OCI-LY7 (cell line): Measurements from ENCODE around the gene GOLGA6L26. TPM values are rescaled to one million over a fixed set of nuclear protein-coding genes. Genes with fewer than 3 reads are reported as not detected.
"Not testable (repeated sequence)": the region's sequence is repeated elsewhere in the genome, so short reads cannot be mapped to it uniquely, and the experiment has no call there.

ENCODE experiments used
- Bru-seq: library from RNA; stranded (reverse); fragments of 400-500 nt; gene quantifications from one replicate; lab custom pipeline; 2021; lab: Mats Ljungman, UMichigan
- BruChase-seq, 2 experiments: library from RNA; stranded (reverse); fragments of 400-500 nt; gene quantifications; one replicate each; lab custom pipeline; 2021; lab: Mats Ljungman, UMichigan
- BruUV-seq: library from RNA; stranded (reverse); fragments of 400-500 nt; replicated peaks from 2 replicates; lab custom pipeline; 2021; lab: Mats Ljungman, UMichigan
- CTCF ChIA-PET: fragments of 300-600 bp; sonication (Branson Sonifier 250); formaldehyde crosslinking; loops from one replicate; lab custom pipeline; 2022; ENCODE audit warnings: antibody characterized with exemption; ENCODE audit not compliant: unreplicated experiment; lab: Charles Lee
- POLR2A ChIA-PET: fragments of 300-600 bp; sonication (Branson Sonifier 250); formaldehyde crosslinking; loops from one replicate; lab custom pipeline; 2022; ENCODE audit warnings: antibody characterized with exemption; lab: Charles Lee
- DNase-seq: peaks from one replicate; pipeline ENCODE4 v3.0.0-alpha.2; 2015; ENCODE audit warnings: low spot score
- H2AFZ ChIP-seq: fragments of 200-600 bp; sonication (generic), shearing (Covaris generic); 2 replicates; pipeline ENCODE4 v1.6.1; 2014; ENCODE audit warnings: mild to moderate bottlenecking, antibody characterized with exemption, low read length, moderate library complexity
- H3K27ac ChIP-seq: fragments of 200-600 bp; sonication (generic); 2 replicates; pipeline ENCODE4 v1.5.1; 2014; ENCODE audit warnings: mixed run types, low read depth, mild to moderate bottlenecking, moderate library complexity, low read length, inconsistent platforms; ENCODE audit not compliant: poor library complexity, severe bottlenecking
- H3K36me3 ChIP-seq: fragments of 200-600 bp; sonication (generic); 2 replicates; pipeline ENCODE4 v1.6.1; 2014; ENCODE audit warnings: mild to moderate bottlenecking, antibody characterized with exemption, low read length, moderate library complexity, mixed read lengths; ENCODE audit not compliant: insufficient read depth
- H3K4me1 ChIP-seq: fragments of 200-600 bp; sonication (generic); 2 replicates; pipeline ENCODE4 v1.5.1; 2014; ENCODE audit warnings: mild to moderate bottlenecking, low read length; ENCODE audit not compliant: insufficient read depth, poor library complexity, severe bottlenecking
- H3K4me2 ChIP-seq: fragments of 200-600 bp; sonication (generic); 2 replicates; pipeline ENCODE4 v1.6.1; 2014; ENCODE audit warnings: mild to moderate bottlenecking, low read length
- H3K4me3 ChIP-seq: fragments of 200-600 bp; sonication (generic); 2 replicates; pipeline ENCODE4 v1.5.1; 2014; ENCODE audit warnings: mild to moderate bottlenecking, low read depth, low read length; ENCODE audit not compliant: poor library complexity, severe bottlenecking
- H3K79me2 ChIP-seq: fragments of 200-600 bp; sonication (generic); 2 replicates; pipeline ENCODE4 v1.6.1; 2016; ENCODE audit warnings: low read depth, mild to moderate bottlenecking, low read length, moderate library complexity, mixed read lengths; ENCODE audit not compliant: insufficient read depth
- H3K9me2 ChIP-seq: fragments of 200-600 bp; sonication (generic); 2 replicates; pipeline ENCODE4 v1.6.1; 2016; ENCODE audit warnings: mild to moderate bottlenecking, low read length, mixed read lengths; ENCODE audit not compliant: insufficient read depth
- H3K9me3 ChIP-seq: fragments of 200-600 bp; sonication (generic); 2 replicates; pipeline ENCODE4 v1.6.1; 2014; ENCODE audit warnings: mild to moderate bottlenecking, mixed run types, low read length, mixed read lengths
- H4K20me1 ChIP-seq: fragments of 200-600 bp; sonication (generic); 2 replicates; pipeline ENCODE4 v1.6.1; 2014; ENCODE audit warnings: mild to moderate bottlenecking, antibody characterized with exemption, low read length, moderate library complexity, mixed read lengths; ENCODE audit not compliant: insufficient read depth
- intact Hi-C: fragments of 100-400 bp; cut with micrococcal nuclease; formaldehyde crosslinking; loops from one replicate; pipeline ENCODE4 v1.10.0; 2022; ENCODE audit not compliant: unreplicated experiment
- long read RNA-seq: library from polyadenylated mRNA; stranded (forward); transcript quantifications from one replicate; pipeline ENCODE4 v2.0.0, GENCODE V29; 2022
- total RNA-seq, 2 experiments: library from RNA; depleted of rRNA in 1 of 2; stranded (reverse); fragments of >200 nt in 1 of 2; shearing (Covaris generic) in 1 of 2; gene quantifications; 2 replicates each; pipeline ENCODE4 v1.2.3, GENCODE V29; 2014 to 2022

The GOLGA6L26 gene
- total RNA-seq (2014; rRNA removed; shearing (Covaris generic)) (not detected in 2 replicates), total RNA-seq (2022) (not detected in 2 replicates), Bru-seq, nascent RNA (not detected), BruChase-seq, experiment 1, labeled RNA remaining after a 6-hour chase (not detected), BruChase-seq, experiment 2, labeled RNA remaining after a 2-hour chase (not detected)
- long read RNA-seq = 0 reads

GRCh38 chr15:23334096-23334495, at the start of gene GOLGA6L26:
Gene GOLGA6L26, minus strand, starts transcription at chr15:23334196. Its CDS starts 61 bp downstream, at chr15:23334135.
- H2AFZ ChIP-seq, H3K36me3 ChIP-seq, DNase-seq, CTCF ChIA-PET, H3K9me2 ChIP-seq, BruUV-seq, intact Hi-C loops, H3K79me2 ChIP-seq, POLR2A ChIA-PET, H3K27ac ChIP-seq, H3K9me3 ChIP-seq, H3K4me2 ChIP-seq, H4K20me1 ChIP-seq, H3K4me1 ChIP-seq, H3K4me3 ChIP-seq: not testable (repeated sequence)

DNA sequence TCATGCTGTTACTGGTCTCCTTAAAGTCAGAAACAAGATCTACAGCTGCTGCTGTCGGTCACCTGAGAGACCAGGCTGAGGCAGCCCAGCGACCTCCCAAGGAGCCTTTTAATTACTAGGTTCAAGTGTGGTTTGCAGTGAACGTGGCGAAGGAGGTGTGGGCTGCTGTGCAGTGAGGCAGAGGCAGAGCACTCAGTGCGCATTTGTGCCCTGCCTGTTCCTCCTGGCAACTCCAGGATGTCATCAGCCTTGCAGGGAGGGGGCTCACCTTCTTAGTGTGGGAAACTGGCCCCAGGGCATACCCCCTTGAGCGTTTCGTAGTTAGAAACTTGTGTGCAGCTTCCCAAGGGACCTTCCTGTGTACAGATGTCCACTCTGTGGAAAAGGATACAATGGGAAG, 47.2 kb upstream of the GOLGA6L26 start:
- H3K9me3 ChIP-seq, H3K36me3 ChIP-seq, H3K4me2 ChIP-seq, H4K20me1 ChIP-seq, intact Hi-C loops, H3K27ac ChIP-seq, H3K79me2 ChIP-seq, CTCF ChIA-PET, H3K4me1 ChIP-seq, H3K4me3 ChIP-seq, DNase-seq, BruUV-seq, H2AFZ ChIP-seq, POLR2A ChIA-PET, H3K9me2 ChIP-seq: not testable (repeated sequence)

DNA sequence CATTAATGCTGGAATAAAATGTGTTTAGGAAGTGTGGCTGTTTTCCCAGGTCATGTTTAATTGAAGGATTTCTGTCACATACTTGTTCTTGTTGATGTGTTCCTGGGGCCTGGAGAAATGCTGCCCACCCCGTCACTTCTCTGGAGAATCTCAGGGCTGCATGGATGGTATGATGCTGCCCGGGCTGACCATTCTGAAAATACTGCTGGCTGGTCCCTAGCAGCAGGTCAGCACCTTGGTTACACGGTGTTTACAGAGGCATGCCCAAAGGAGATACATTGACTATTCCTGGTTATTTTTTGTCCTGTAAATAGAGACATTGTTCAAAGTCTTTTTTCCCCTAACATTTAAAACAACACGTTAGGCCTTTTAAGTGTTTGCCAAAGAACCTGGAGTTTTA, 46.7 kb upstream of the GOLGA6L26 start:
- POLR2A ChIA-PET = not testable (repeated sequence)

DNA sequence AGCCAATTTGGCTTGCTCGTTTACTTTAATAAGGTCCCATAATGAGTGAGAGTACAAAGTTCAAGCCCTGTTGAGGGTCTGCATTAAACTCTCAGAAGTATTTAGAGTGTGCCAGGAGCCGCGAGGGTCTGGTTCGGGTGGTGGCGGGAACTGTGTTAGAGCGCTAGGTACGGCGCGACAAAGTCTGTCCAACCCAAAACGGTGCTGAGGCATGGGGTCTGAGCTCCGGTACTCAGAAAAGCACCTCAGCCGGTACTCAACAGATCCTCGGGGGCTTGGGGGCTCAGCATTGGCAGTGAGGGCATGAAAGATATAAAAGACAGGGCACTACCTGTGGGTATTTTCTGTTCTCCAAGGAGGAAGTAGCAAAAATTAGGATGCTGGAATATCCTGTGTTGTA, 45.0 kb upstream of the GOLGA6L26 start:
- CTCF ChIA-PET, BruUV-seq: not testable (repeated sequence)
- POLR2A ChIA-PET = interaction anchor here (0.7 kb wide), 1 partner anchor 147 kb away, joined by 3 read pairs; no protein-coding TSS in a partner anchor

More for the DNA sequence above, 46.7 kb upstream of the GOLGA6L26 start:
- H3K4me3 ChIP-seq, CTCF ChIA-PET, H3K79me2 ChIP-seq, H3K4me2 ChIP-seq, DNase-seq, H3K4me1 ChIP-seq, intact Hi-C loops, BruUV-seq, H3K9me2 ChIP-seq, H3K36me3 ChIP-seq, H3K27ac ChIP-seq, H4K20me1 ChIP-seq, H3K9me3 ChIP-seq, H2AFZ ChIP-seq: not testable (repeated sequence)

DNA sequence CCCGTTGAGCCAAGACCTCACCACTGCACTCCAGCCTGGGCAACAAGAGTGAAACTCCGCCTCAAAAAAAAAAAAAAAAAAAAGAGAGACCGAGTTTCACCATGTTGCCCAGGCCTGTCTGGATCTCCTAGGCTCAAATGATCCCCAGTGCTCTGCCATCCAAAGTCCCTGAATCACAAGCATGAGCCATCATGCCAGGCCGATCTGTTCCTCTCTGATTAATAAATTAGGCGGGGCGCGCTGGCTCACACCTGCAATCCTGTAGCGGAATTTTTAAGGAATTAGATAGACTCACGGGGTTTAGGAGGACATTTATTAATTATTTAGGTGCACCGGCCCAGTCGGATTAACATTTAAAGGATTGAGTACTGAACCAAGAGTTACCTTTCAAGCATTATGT, 40.2 kb upstream of the GOLGA6L26 start:
- H3K27ac ChIP-seq, H3K9me2 ChIP-seq, H2AFZ ChIP-seq, POLR2A ChIA-PET, CTCF ChIA-PET, H4K20me1 ChIP-seq, H3K36me3 ChIP-seq, H3K9me3 ChIP-seq, H3K4me3 ChIP-seq, BruUV-seq, H3K4me1 ChIP-seq, intact Hi-C loops, H3K79me2 ChIP-seq, H3K4me2 ChIP-seq, DNase-seq: not testable (repeated sequence)

More for the DNA sequence above, 45.0 kb upstream of the GOLGA6L26 start:
- H3K79me2 ChIP-seq, H3K4me1 ChIP-seq, H3K4me2 ChIP-seq, H3K36me3 ChIP-seq, H3K9me3 ChIP-seq, intact Hi-C loops, H3K4me3 ChIP-seq, H2AFZ ChIP-seq, H4K20me1 ChIP-seq, H3K27ac ChIP-seq, DNase-seq, H3K9me2 ChIP-seq: not testable (repeated sequence)

- H3K9me2 ChIP-seq, H4K20me1 ChIP-seq, H3K4me1 ChIP-seq, H3K4me3 ChIP-seq, DNase-seq, POLR2A ChIA-PET, intact Hi-C loops, H2AFZ ChIP-seq, H3K27ac ChIP-seq, H3K4me2 ChIP-seq, H3K36me3 ChIP-seq, H3K9me3 ChIP-seq, BruUV-seq, H3K79me2 ChIP-seq, CTCF ChIA-PET: not testable (repeated sequence)
Measured at GRCh38 chr15:23372891-23373600, 39.0 kb upstream of the GOLGA6L26 start.
